Measurements from ENCODE around the gene DCP2. TPM values are rescaled to one million over a fixed set of nuclear protein-coding genes. Genes with fewer than 3 reads are reported as not detected.
"Not testable (repeated sequence)": the region's sequence is repeated elsewhere in the genome, so short reads cannot be mapped to it uniquely, and the experiment has no call there.

DCP2 gene
- total RNA-seq, 1 donor from 2014 or later = 93.0 TPM

- no peak for DNase-seq (ENCODE audit: low spot score, unreplicated experiment)
- Mint-ChIP-seq H3K27ac (no peak overlapping the region), H3K9me3 (ENCODE audit: low read depth) (peaks cover 2% of the 10 kb centered on the region), H3K36me3 (ENCODE audit: insufficient read depth) (peaks cover under 1% of the 10 kb centered on the region), H3K4me3 (ENCODE audit: low read depth) (no peak overlapping the region), H3K4me1 (ENCODE audit: low read depth) (no peaks in the 10 kb centered on the region), H3K27me3 (no peaks in the 10 kb centered on the region)
- no peak for TF ChIP-seq CTCF (IDR thresholded peaks at IDR 0.05; ENCODE audit: unreplicated experiment)
Observed at GRCh38 chr5:112948458-112948857, 28.1 kb upstream of the DCP2 start.

GRCh38 chr5:112951124-112951702 is 25.4 kb upstream of the DCP2 start:
- H3K36me3 Mint-ChIP-seq (ENCODE audit: insufficient read depth) = peaks cover 2% of the 10 kb centered on the region

GRCh38 chr5:112956606-112957005 is 20.0 kb upstream of the DCP2 start:
- peaks cover 3% of the 10 kb centered on the region for H3K4me1 Mint-ChIP-seq (ENCODE audit: low read depth)
- peaks cover 4% of the 10 kb centered on the region for H3K9me3 Mint-ChIP-seq (ENCODE audit: low read depth)
- H3K27ac Mint-ChIP-seq = no peak overlapping the region
- TF ChIP-seq CTCF (IDR thresholded peaks at IDR 0.05; ENCODE audit: unreplicated experiment) = no peak
- no peaks in the 10 kb centered on the region for H3K27me3 Mint-ChIP-seq
- no peak overlapping the region for H3K4me3 Mint-ChIP-seq (ENCODE audit: low read depth)
- no peak for DNase-seq (ENCODE audit: low spot score, unreplicated experiment)
- H3K36me3 Mint-ChIP-seq (ENCODE audit: insufficient read depth) = peaks cover 2% of the 10 kb centered on the region

More at GRCh38 chr5:112951124-112951702, 25.4 kb upstream of the DCP2 start:
- Mint-ChIP-seq H3K4me1 (ENCODE audit: low read depth) (no peaks in the 10 kb centered on the region), H3K27me3 (no peaks in the 10 kb centered on the region), H3K27ac (no peak overlapping the region), H3K9me3 (ENCODE audit: low read depth) (peaks cover 4% of the 10 kb centered on the region), H3K4me3 (ENCODE audit: low read depth) (no peak overlapping the region)
- no peak for DNase-seq (ENCODE audit: low spot score, unreplicated experiment)
- TF ChIP-seq CTCF (IDR thresholded peaks at IDR 0.05; ENCODE audit: unreplicated experiment) = no peak

- no peak overlapping the region for H3K4me3 Mint-ChIP-seq (ENCODE audit: low read depth)
- no peak overlapping the region for H3K27ac Mint-ChIP-seq
- TF ChIP-seq CTCF (IDR thresholded peaks at IDR 0.05; ENCODE audit: unreplicated experiment) = no peak
- H3K4me1 Mint-ChIP-seq (ENCODE audit: low read depth) = peaks cover 3% of the 10 kb centered on the region
- no peaks in the 10 kb centered on the region for H3K27me3 Mint-ChIP-seq
- DNase-seq (ENCODE audit: low spot score, unreplicated experiment) = no peak
- H3K9me3 Mint-ChIP-seq (ENCODE audit: low read depth) = peaks cover 4% of the 10 kb centered on the region
- peaks cover 2% of the 10 kb centered on the region for H3K36me3 Mint-ChIP-seq (ENCODE audit: insufficient read depth)
Observed at GRCh38 chr5:112957036-112957808, 19.4 kb upstream of the DCP2 start.

GRCh38 chr5:112958093-112959088 is 18.2 kb upstream of the DCP2 start:
- no peak overlapping the region for H3K4me3 Mint-ChIP-seq (ENCODE audit: low read depth)
- no peak for TF ChIP-seq CTCF (IDR thresholded peaks at IDR 0.05; ENCODE audit: unreplicated experiment)
- no peaks in the 10 kb centered on the region for H3K27me3 Mint-ChIP-seq
- H3K36me3 Mint-ChIP-seq (ENCODE audit: insufficient read depth) = peaks cover 1% of the 10 kb centered on the region
- H3K9me3 Mint-ChIP-seq (ENCODE audit: low read depth) = peaks cover 3% of the 10 kb centered on the region
- peaks cover 3% of the 10 kb centered on the region for H3K4me1 Mint-ChIP-seq (ENCODE audit: low read depth)
- no peak overlapping the region for H3K27ac Mint-ChIP-seq
- DNase-seq (ENCODE audit: low spot score, unreplicated experiment) = no peak

- H3K27ac Mint-ChIP-seq; H3K36me3 Mint-ChIP-seq (ENCODE audit: insufficient read depth); H3K4me3 Mint-ChIP-seq (ENCODE audit: low read depth); H3K4me1 Mint-ChIP-seq (ENCODE audit: low read depth); DNase-seq (ENCODE audit: low spot score, unreplicated experiment); H3K27me3 Mint-ChIP-seq; H3K9me3 Mint-ChIP-seq (ENCODE audit: low read depth): not testable (repeated sequence)
Observed at GRCh38 chr5:112959872-112960271, 16.7 kb upstream of the DCP2 start.
